HG02642 (cell line): Measurements from ENCODE around the gene FBXO36.
"Not testable (repeated sequence)": the region's sequence is repeated elsewhere in the genome, so short reads cannot be mapped to it uniquely, and the experiment has no call there.

Experiments
- ATAC-seq: cut with Tn5 transposase; IDR thresholded peaks from one replicate; pipeline ENCODE4 v1.9.1; 2021; ENCODE audit warnings: mild to moderate bottlenecking; ENCODE audit not compliant: unreplicated experiment, poor library complexity

The FBXO36 gene

DNA sequence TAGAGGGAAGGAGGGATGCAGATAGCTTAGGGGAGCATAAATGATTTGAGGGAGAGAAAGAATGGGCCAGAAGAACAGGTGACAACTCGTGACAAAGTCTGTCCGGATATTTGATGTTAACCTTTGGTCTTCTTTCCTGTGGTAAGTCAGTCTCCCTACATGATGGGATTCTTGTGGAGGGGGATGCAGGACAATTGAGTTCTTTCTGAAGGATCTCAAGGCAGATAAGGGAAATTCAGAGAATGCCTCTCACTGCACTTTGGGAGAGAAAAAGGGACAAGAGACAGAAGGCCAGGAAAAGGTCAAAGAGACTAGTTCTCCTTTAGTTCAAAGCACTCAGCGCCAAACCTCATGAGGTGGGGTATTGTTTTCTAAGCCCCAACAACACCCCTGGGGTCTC, 34.2 kb downstream of the FBXO36 start:
- ATAC-seq: no peak

DNA sequence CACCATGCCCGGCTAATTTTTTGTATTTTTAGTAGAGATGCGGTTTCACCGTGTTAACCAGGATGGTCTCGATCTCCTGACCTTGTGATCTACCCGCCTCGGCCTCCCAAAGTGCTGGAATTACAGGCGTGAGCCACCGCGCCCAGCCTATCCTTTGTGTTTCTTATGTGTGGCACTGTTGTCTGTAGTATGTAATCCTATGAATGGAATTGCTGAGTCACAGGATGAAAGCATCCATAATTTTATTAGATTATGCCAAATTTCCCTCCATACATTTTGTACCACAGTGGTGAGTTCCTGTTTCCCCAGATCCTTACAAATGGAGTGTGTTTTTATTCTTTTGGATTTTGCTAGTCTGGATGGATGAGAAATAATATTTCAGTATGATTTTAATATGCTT, 41.3 kb downstream of the FBXO36 start:
- ATAC-seq: not testable (repeated sequence)

DNA sequence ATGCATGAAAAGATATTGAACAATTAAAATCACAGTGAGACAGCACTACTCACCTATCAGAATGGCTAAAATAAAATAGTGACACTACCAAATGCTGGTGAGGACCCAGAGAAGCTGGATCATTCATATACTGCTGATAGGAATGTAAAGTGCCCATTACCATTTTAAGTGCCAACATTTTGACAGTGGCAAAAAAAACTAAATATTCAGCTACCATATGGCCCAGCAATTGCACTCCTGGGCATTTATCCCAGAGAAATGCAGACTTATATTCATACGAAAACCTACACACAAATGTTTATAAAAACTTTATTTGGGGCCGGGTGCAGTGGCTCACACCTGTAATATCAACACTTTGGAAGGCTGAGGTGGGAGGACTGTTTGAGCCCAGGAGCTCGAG, 47.6 kb downstream of the FBXO36 start:
- ATAC-seq: no peak

DNA sequence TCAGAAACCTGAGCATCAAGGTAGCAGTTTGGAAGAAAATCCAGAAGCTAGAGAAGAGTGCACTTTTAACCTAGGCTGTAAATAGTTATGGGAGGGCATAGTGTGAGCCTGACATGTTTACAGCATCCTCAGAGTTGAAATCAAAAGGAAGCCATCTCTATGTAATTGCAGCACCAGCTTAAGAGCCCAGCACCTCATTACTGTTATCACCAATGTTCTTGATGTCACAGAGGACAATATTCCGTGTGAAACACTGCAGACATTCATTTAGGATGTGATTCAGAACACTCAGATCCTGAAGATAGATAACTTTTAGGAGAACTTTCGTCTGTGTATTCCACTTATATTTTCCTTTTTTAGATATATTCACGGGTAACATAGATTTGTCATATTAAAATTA, 48.1 kb downstream of the FBXO36 start:
- no peak for ATAC-seq

DNA sequence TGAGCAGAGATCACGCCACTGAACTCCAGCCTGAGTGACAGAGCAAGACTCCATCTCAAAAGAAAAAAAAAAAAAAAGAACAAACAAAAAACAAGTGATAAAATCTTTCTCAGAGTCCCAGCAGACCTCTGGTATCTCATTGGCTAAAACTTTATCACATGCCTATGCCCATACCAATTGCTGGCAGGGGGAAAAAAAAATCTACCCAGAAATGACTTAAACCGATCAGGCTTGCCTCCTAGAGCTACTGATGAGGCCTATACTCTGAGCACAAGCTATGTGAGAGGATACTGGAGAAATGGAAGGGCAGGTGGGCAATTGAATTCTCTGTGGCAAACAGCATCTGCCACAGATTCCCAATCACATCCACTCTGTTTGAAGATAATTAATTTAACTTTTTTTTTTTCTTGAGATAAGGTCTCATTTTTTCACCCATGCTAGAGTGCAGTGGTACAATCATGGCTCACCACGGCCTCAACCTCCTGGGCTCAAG, 49.0 kb downstream of the FBXO36 start:
- ATAC-seq: no peak

DNA sequence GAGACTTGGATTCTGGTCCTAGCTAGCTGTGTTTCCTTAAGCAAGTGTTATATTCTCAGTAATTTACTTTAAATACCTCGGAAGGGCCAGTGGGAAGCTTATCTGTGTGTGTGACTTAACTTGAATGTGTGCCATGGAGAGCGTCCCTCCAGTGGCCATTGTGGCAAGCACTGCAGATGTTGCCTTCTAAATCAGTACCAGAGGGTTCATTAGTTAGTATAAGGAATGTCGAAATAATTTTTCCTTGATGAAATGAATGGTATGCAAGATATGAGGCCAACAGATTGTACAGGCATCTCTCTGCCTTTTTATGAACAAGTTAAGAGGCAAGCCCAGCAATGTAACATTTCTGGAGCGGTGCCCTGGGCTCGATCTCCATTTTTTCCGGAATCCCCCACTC, 52.0 kb downstream of the FBXO36 start:
- ATAC-seq: no peak

DNA sequence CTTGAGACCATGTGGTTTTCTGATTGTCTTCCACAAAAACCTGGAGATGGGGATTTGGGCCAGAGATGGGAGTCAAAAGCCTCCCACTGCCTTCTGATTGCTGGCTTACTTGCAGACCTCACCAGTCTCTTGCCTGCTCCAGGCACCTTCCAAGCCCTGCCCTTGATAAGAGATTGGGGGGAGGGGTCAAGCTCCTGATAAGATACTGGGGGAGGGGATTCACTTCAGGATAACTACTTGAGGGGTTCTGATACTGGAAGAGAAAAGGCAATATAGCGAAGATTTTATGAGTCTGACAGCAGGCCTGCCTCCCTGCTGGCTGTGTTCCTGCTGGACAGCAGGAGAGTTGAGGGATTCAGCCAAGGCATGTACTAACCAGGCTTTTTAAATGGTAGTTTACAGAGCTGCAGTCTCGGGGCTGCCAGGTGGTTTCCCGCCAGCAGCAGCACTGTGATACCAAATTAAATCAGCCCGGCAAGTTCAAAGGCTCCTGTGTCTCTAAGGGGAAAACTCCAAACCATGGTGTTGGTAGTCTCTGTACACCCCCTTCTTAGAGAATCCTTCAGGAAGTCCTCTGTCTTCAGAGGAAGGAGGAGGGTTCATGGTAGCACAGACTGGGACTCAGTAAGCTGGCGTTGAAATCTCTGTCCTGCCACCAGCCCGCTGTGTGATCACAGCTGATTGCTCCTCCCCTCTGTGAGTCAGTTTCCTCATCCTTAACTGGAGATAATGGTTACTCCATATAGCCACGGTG, 58.3 kb downstream of the FBXO36 start:
- ATAC-seq: no peak

DNA sequence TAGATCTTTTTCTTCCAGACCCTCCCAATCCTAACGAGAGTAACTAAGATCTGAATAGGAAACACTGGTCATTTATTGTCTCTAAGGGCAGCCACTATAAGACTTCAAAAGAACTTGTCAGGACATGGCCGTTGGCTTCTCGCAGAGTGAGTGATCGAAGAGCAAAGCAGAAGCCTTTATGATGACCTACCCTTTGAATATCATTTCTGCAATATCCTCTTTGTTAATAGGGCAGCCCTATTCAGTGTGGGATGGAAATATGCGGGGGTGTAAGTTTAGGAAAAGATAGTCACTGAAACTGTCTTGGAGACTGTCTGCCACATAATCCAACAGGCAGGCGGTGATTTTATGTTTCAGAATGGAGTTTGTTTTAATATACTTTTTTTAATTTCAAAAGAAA, 70.9 kb downstream of the FBXO36 start:
- no peak for ATAC-seq

DNA sequence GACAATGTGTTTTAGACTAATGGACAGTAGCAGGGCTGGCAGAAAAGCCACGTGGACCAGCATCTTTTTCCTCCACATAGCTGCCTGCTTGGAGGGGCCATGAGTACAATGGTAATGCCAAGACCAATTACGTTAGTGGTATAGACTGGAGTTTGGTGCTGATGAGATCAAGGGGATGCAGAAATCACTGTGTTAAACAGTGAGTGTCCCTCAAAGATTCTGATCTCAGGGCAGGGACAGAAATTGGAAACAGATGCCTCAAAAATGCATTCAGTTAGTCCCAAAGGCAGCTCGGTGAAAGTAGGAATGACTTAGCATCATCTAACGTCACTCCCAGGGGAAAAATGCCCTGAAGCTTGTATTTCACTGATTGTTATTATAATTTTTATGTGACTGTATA, 74.0 kb downstream of the FBXO36 start:
- no peak for ATAC-seq

DNA sequence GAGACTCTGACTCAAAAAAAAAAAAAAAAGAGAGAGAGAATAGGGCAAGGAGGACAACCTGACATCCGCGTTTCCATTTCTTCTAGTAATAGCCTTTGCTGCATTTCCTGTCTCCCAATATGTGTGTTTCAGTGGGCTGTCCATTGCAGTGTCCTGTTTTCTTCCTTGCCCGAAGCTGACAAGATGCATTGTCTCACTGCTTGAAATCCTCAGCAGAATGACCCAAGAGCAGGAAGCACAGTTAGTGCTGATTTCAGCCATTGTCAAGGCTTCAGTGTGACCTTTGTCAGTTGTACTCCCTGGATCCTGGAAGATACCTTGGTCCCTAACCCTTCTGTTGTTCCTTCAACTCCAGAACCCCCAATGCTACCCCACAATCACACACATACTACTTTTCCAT, 75.3 kb downstream of the FBXO36 start:
- no peak for ATAC-seq

DNA sequence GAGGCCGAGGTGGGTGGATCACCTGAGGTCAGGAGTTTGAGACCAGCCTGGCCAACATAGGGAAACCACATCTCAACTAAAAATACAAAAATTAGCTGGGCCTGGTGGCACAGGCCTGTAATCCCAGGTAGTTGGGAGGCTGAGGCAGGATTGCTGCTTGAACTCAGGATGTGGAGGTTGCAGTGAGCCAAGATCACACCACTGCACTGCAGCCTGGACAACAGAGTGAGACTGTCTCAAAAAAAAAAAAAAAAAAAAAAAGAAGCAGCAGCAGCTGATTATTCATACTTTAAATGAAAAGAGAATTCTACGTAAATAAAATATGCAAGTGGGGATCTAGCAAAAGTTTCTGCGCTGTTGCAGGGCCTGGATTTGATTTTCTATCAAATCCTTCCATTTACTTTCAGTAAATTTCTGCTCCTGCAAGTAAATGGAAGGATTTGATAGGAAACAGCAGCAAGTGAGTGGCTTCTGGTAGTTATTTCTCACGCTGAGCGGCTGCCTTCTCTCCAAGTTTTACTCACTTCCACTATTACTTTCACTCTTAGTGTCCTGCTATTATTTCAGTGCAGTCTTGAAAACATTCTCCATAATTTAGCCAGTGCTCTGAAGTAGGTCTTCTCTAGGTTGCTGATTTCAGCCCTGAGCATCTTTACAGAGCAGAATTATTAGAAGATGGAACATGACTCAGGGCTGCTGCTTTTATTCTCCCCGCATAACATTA, 78.0 kb downstream of the FBXO36 start:
- peak; percentile 94 for ATAC-seq

DNA sequence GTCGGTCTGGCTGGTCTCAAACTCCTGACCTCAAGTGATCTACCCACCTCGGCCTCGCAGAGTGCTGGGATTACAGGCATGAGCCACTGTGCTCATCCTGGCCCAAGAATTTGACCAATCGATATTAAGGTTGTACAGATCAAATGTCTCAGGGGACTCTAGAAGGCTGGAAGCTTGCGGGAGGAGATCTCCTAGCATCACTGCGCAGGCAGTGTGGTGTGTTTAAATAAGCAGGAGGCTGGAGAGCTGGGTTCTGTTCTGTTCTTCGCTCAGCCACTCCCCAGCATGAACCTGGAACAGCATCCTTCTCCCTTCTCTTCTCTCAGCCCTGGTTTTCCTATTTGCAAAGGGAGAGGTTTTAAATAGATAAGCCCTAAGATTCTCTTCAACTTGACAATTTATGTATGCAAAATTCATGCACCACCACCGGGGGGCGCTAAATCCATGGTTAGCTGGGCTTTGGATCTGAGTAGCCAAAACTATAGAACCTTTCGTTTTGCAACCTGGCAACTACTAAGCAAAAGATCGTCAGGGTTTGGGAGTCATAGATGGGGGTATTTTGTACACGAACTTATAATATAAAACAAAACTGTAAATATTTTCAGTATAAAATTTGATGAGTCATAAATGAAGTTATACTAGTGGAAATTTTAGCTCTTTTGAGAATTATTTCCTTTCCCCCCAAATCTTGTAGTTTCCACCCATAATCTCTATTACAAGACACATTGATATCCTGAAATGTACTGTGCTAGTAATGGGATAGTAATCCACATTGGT, 85.8 kb downstream of the FBXO36 start:
- no peak for ATAC-seq

DNA sequence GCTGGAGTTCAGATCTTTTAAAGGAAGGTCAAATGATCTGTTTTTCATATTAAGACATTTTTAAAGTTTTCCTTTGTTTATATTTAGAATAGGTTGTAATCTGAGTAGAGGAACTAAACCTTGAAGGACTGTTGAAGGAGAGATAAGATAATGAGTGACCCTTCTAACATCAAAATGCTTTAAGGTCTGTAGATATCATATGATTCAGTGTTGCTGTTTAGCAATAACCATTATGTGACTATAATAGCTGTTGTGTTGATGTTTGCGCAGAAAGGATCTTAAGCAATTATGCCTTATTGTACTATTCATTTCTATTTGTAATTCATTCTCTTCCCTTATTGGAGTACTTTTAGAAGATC, 86.4 kb downstream of the FBXO36 start:
- no peak for ATAC-seq

DNA sequence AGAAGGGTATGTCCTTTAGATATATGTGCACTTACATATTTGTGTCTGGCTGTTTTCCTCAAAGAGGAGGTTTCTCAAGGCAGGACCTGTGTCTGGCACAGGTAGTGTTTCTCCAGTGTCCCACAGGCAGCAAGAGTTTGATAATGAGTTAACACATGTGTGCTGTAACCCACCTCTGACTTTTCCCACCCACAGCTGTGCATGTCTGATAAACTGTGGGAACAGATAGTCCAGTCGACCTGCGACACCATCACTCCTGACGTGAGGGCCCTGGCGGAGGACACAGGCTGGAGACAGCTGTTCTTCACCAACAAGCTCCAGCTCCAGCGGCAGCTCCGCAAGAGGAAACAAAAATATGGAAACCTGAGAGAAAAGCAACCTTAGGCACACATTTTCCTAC, 88.2 kb downstream of the FBXO36 start:
- no peak for ATAC-seq

DNA sequence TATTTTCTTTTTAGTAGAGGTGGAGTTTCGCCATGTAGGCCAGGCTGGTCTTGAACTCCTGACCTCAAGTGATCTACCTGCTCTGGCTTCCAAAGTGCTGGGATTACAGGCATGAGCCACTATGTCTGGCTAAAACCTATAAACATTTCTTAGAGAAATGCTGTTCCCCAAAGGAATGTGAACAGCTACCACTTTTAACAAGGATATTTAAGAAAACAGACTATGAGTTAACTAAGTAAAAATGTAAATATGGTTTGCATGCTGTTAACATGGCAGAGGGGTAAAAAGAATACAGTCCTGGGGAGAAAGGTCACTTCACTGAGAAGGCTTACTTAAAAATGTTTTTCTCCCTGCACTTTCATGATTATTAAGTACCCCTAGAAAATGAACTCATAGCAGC, 89.3 kb downstream of the FBXO36 start:
- no peak for ATAC-seq

DNA sequence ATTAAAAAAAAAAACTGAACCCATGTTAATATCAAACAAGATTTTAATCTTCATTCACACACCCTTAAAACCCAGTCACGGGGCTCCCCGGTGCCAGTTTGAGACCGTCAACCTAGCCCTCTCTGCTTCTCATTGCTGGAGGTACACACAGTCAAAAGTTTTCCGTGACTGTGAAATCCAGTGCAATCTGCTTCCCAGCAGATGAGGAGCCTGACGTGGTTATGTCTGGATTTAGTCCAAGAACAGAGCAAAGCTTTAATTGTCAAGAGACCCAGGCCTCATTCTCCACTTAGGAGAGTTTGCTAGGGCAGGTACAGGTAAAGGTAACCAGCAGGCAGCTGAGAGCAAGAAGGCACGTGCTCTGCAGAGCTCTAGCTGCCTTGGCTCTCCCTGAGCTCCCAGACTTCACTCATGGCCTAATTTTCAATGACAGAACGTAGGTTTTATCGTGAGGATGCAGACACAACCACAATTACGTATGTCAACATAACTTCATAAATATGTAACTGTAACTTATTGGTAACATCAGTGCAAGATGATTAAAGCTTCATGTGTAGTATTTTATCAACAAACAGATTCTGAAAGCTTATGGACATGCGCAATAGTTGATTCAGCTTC, 90.1 kb downstream of the FBXO36 start:
- no peak for ATAC-seq

DNA sequence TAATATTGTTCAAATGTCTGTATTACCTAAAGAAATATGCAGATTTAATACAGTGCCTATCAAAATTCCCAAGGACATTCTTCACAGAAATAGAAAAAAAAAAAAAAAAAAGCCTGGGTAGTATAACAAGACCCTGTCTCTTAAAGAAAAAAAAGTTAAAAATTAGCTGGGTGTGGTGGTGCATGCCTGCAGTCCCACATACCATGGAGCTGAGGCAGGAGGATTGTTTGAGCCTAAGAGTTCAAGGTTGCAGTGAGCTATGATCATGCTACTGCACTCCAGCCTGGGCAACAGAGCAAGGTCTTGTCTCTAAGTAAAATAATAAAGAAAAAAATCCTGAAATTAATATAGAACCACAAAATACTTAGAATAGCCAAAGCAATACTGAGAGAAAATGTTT, 94.5 kb downstream of the FBXO36 start:
- ATAC-seq: no peak

DNA sequence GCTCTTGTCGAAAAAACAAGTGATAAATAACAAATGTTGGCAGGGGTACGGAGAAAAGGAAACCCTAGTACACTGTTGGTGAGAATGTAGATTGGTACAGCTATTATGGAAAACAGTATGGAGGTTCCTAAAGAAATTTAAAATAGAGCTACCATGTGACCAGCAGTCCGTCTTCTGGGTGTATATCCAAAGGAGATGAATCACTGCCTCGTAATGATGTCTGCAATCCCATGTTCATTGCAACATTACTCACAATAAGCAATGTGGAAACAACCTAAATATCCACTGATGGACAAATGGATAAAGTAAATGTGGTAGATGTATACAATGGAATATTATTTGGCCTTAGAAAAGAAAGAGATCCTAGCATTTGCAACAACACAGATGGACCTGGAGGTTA, 95.8 kb downstream of the FBXO36 start:
- no peak for ATAC-seq

DNA sequence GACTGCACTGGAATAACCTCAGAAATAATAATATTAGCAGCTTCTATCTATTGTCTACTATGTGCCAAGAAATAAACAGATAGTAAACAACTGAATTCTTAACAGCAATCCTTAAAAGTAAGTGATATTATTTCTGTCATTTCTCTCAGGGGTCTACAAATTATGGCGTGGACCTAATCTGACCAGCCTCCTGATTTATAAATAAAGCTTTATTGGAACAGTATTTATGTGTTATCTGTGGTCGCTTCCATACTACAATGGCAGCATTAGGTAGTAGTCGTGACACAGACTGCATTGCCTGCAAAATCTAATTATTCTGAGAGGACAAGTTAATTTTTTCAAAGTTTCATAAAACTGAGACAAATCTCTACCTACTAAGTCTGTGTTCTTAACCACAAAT, 97.4 kb downstream of the FBXO36 start:
- ATAC-seq: no peak

DNA sequence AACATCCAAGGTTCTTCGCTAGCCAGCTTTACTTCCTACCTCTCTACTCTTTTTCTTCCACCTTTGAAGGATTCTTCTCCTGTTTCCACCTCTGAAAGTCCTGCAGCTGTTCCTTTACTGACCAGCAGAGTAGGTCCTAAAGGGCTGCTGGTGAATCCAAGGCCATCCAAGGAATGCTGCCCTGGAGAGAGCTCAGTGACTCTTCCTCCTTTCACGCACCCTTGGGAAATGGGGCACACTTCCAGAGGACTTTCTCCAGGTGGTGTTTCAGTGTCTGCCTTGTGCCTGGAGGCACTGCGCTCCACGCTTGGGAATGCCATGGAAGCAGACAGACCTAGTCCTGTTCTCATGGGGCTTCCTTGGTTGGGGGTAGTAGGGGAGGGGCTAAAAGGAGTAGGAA, 101.0 kb downstream of the FBXO36 start:
- no peak for ATAC-seq

DNA sequence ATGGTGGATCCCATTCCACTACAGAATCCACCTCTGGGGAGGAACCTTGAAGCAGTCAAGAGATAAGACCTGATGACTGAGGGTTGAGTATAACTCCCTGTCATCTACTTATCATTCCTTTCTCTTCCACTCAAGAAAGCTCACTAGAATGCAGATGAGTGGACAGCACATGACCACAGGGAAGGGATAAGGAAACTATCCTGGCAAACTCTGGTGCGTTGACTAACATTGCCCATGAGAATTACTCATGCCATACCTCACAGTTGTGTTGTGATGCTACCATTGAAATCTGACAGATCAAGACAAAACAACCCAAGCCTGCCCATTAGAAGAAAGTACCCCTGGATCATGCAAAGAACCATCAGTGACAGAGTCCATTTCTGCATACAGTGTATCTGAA, 119.9 kb downstream of the FBXO36 start:
- ATAC-seq: no peak
